GM19025 (cell line): Measurements from ENCODE around the gene SIPA1L3.
A peak's percentile ranks its signal among the peaks of the same experiment; 100 is the strongest.

Experiments used
- ATAC-seq: cut with Tn5 transposase; IDR thresholded peaks from one replicate; pipeline ENCODE4 v1.9.1; 2021; ENCODE audit warnings: mild to moderate bottlenecking, low read depth, moderate library complexity; ENCODE audit not compliant: unreplicated experiment

Gene SIPA1L3

GRCh38 chr19:37975071-37975470 is 68.1 kb downstream of the SIPA1L3 start:
- no peak for ATAC-seq

GRCh38 chr19:37975596-37976515 is 68.8 kb downstream of the SIPA1L3 start:
- no peak for ATAC-seq

DNA sequence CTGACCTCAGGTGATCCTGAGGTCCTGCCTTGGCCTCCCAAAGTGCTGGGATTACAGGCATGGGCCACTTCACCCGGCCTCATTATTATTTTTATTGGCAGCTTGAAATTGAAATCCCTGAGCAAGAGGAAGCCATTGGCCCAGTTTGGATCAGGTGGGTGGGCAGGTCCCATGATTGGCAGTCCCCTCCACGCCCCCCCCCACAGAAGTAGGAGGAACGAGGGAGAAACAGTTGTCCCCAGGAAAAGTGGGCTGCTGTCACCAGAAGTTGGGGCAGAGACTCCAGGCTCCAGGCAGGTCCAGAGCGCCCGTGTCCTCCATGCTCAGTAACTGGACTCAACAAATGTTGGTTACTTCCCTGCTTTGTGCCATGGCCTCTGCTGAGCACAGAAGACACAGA is 70.4 kb downstream of the SIPA1L3 start:
- no peak for ATAC-seq

DNA sequence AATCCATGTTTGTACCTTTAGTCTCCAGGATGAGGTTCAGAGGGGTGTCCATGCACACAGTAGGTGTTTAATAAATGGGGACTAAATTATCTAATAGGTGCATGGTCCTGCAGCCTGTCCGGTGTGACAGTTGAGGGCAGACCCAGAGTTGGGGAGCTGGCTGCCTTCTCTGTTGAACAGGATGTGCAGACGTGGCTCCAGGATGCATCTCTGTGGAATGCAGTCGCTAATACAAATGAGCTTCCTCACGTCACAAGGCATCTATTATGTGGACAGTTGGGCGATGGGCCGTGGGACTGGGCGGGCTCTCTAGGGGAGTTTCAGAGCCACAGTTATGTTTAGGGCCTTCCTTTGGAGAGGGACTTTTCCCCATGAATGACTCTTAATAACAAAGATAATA is 71.0 kb downstream of the SIPA1L3 start:
- ATAC-seq: no peak

DNA sequence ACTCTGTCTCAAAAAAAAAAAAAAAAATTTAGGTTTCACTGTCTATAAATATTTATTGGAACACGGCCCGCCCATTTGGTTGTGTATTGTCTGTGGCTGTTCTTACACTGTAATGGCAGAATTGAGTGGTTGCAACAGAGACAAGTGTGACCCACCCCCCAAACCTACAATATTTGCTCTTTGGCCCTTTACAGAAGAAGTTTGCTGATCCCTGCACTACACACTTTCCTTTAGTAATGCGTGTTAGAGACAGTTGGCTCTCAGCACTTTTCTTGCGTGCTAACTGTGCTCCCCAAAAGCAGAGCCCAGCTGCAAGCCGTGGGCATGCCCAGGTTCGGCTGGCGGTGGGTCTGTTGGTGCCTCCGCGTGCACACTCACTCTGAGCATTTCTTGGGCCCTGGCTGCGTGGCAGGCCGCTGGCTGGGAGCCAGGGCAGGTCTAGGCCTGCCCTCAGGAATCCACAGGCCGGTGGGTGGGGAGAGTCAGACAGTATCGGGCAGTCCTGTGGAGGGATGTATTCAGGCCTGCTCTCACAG is 72.6 kb downstream of the SIPA1L3 start:
- peak; percentile 30 for ATAC-seq

GRCh38 chr19:37980419-37981170 is 73.6 kb downstream of the SIPA1L3 start:
- ATAC-seq: no peak

GRCh38 chr19:37981785-37982475 is 74.9 kb downstream of the SIPA1L3 start:
- no peak for ATAC-seq

GRCh38 chr19:37982655-37983054 is 75.6 kb downstream of the SIPA1L3 start:
- ATAC-seq: no peak

DNA sequence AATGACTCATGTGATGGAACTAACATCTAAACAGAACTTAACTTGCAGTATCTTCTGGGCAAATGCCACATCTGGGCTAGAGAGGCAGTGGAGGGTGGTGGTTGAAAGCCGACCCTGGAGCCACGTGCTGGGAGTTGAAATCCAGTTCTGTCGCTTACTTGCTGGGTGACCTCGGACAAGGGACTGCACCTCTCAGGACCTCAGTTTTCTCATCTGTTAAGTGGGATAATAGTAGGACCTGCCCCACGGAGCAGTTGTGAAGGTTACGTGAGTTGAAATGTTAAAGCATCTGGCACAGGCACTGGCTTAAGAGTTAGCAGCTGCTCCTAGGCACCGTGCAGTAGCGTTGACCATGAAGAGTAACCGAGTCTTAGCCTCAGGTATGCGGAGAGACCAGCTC is 76.1 kb downstream of the SIPA1L3 start:
- no peak for ATAC-seq

- ATAC-seq: no peak
Observed at GRCh38 chr19:37983916-37984315, 76.9 kb downstream of the SIPA1L3 start.

- ATAC-seq: no peak
Observed at GRCh38 chr19:37986048-37986750, 79.2 kb downstream of the SIPA1L3 start.

DNA sequence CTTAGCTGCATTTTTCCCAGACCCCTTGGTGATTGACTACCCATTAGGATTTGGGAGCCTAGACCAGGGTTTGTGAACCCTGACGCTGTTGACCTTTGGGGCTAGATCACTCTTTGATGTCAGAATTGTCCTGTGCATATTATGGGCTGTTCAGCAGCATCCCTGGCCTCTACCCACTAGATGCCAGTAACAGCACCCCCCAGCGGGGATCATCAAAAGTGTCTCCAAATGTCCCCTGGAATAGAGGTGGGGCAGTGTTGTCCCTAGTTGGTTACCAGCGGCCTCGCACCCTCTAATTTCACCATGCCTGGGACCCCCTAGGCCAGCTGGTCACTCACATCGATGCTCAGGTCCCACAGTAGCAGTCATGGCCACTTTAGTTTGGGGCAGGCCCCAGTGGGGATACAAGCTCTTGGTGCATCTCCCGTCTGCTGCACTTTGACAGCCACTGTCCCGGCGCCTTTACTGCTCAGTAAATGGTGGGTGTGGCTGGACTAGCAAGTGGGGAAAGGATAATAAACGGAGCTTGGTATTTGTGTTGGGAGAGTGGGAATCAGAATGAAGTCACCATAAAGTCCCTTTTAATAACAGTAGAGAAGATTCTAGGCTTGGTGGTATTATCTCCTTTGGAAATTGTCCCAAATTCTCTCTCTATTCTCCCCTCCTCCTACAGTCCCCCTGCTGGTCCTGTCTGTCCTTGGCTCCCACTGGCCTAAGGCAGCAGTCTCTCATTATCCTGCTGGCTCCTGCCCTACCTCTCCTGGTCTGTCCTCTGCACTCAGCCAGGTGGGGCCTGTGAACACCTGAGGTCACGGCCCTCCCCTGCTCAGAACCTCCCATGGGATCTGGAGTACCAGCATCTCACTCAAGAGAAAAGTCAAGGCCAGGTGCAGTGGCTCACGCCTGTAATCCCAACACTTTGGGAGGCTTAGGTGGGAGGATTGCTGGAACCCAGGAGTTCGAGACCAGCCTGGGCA is 80.6 kb downstream of the SIPA1L3 start:
- ATAC-seq: no peak

GRCh38 chr19:37988758-37989635 is 82.0 kb downstream of the SIPA1L3 start:
- no peak for ATAC-seq

DNA sequence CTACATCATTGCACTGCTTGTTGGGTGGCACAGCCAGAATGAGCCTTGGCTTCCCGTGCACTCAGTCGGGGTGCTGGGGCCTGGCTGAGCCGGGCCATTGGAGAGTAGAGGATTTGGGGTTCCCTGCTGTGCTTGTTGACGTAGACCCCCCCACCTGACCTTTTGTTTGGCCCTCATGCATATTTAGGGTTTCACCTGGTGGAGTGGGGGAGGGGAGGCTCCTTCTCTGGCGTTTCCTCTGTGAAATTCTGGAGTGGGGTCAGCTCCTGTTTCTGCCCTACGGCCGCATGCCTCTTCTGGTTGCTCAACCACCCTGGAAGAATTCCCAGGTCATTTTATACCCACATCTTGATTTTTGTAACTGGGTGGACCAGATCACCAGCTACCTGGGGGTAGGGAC is 82.8 kb downstream of the SIPA1L3 start:
- ATAC-seq: no peak

- ATAC-seq: no peak
Observed at GRCh38 chr19:37990362-37990761, 83.4 kb downstream of the SIPA1L3 start.

GRCh38 chr19:37991176-37991835 is 84.3 kb downstream of the SIPA1L3 start:
- ATAC-seq: no peak

DNA sequence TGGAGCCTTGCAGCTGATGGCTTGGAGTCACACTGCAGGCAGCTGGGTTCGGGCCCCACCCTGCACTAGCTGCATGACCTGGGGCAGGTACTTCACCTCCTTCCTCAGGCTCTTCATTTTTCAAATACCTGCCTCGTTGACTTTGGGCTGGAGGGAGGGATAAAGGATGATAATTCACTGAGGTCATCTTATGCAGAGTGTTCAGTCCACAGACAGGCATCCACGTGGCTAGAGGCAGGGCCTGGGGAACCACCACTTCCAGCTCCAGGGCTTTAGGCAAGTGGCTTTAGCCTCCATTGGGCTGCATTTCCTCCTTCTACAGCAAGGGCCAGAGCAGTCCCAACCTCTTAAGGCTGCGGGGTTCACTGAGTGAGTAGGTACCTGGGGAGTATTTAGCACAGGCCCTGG is 84.8 kb downstream of the SIPA1L3 start:
- no peak for ATAC-seq

DNA sequence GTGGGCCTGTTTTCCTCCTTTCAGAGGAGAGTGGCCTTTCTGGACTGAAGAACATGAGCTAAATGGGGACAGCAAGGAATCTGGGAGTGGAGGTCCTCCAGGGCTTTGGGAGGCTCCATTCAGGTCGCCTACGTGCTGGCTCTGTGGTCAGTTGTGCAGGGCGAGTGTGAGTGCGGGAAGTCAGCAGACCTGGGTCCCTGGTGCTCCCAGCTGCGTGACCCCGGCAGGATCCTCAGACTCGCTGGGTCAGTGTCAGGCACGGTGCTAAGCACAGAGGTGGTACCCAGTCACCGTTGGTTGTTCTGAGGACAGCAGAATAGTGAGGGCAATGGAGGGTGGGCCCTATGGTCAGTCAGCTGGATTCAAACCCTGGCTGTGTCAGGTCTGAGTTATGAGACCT is 85.8 kb downstream of the SIPA1L3 start:
- no peak for ATAC-seq
